Transverse colon (tissue), 4 donors: ENCODE measurements around the gene DPP10. TPM values are rescaled to one million over a fixed set of nuclear protein-coding genes. Genes with fewer than 3 reads are reported as not detected.

Source experiments
- DNase-seq: peaks from one replicate; pipeline ENCODE4 v3.0.0-alpha.2; 2019
- H3K27ac ChIP-seq, 4 donors: fragments of 200-600 bp; sonication (generic); 2 replicates each; pipeline ENCODE4 v1.5.1; 2016 to 2018; ENCODE audit warnings: inconsistent platforms in 4 of 4
- H3K27me3 ChIP-seq: fragments of 200-600 bp; sonication (generic); 2 replicates; pipeline ENCODE4 v1.5.1; 2017; ENCODE audit warnings: inconsistent platforms
- H3K36me3 ChIP-seq, 4 donors: fragments of 200-600 bp; sonication (generic); 2 replicates each; pipeline ENCODE4 v1.5.1; 2017 to 2019; ENCODE audit warnings: inconsistent platforms in 4 of 4
- H3K4me1 ChIP-seq, 4 donors: fragments of 200-600 bp; sonication (generic); 2 replicates each; pipeline ENCODE4 v1.5.1; 2017 to 2020; ENCODE audit warnings: inconsistent platforms in 4 of 4
- H3K4me3 ChIP-seq, 4 donors: fragments of 200-600 bp; sonication (generic); 1 replicate in 1 of 4; 2 replicates in 3 of 4; pipeline versions ENCODE4 v1.5.1 to v1.6.1; 2017 to 2019; ENCODE audit warnings: inconsistent platforms in 4 of 4
- H3K9me3 ChIP-seq, 2 donors: fragments of 200-600 bp; sonication (generic); 2 replicates each; pipeline ENCODE4 v1.5.1; 2017 to 2019; ENCODE audit warnings: inconsistent platforms in 2 of 2
- EP300 ChIP-seq: sonication (generic); formaldehyde crosslinking; IDR thresholded peaks from one replicate; pipeline ENCODE4 v1.6.1; 2017; ENCODE audit warnings: antibody characterized with exemption, low read depth
- POLR2A ChIP-seq: fragments of 450-650 bp; IDR thresholded peaks from one replicate; pipeline ENCODE4 v1.6.1; 2016; ENCODE audit warnings: antibody characterized with exemption, mild to moderate bottlenecking, moderate library complexity
- POLR2AphosphoS5 ChIP-seq, 3 donors: sonication (generic); formaldehyde crosslinking; IDR thresholded peaks; one replicate each; pipeline ENCODE4 v1.6.1; 2016; ENCODE audit warnings: antibody characterized with exemption in 3 of 3
- WGBS, 2 donors: methylation state at CpG; one replicate each; pipeline ENCODE4 v1.1.5; 2018; ENCODE audit warnings: low coverage in 1 of 2; 5-methylcytosine and 5-hydroxymethylcytosine counted together
- in situ Hi-C, 4 donors: fragments of 200-750 bp; cut with MboI; loops; one replicate each; pipeline versions ENCODE4 v1.15.0 to v1.15.1; 2017; ENCODE audit warnings: low sequenced_read_pairs in 3 of 4, low pct_ligation_motif_present in 1 of 4, low pct_unique_long_range_greater_than_20kb in 1 of 4
- intact Hi-C: fragments of 100-400 bp; cut with DNase I; formaldehyde crosslinking; loops from one replicate; pipeline ENCODE4 v1.15.1; 2023; ENCODE audit warnings: low total_unique reads
- total RNA-seq, 4 donors: library from RNA; depleted of rRNA; stranded (reverse); fragments of >200 nt; gene quantifications; one replicate each; pipeline ENCODE4 v1.1.0, GENCODE V29; 2016
- TF ChIP-seq, protein P1 (sequence below), 5 experiments: fragments of 200-600 bp in 3 of 5; fragments of 450-650 bp in 2 of 5; sonication (generic) in 3 of 5; IDR thresholded peaks; 1 replicate in 2 of 5; 2 replicates in 3 of 5; pipeline ENCODE4 v1.5.1; 2016 to 2017; ENCODE audit warnings: antibody characterized with exemption in 5 of 5, inconsistent platforms in 3 of 5, mild to moderate bottlenecking in 2 of 5, moderate library complexity in 1 of 5

DPP10 gene
- total RNA-seq, 4 donors from 2014 or later = 3.4 to 8.4 (median 7.0) TPM

DNA sequence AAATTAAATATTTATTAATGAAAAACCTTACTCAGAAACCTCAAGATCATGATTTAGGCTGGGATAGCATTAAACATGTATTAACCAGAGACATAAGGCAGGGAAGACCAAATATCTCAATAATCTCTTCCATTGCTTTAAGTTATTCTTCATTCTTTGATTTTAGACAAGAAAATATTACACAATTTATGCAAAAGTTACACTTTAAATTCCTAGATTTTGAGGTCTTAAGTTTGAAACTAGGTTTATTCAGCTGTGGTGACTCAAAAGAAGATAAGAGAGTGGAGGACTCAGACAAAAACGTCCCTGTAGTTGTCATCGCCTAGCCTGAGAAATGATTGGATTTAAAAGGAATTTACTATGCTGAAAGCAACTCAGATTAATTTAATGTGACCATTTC lies 1110.3 kb downstream of the DPP10 start:
- in situ Hi-C loops = no loop called here
- TF ChIP-seq POLR2A (no peak), EP300 (no peak), POLR2AphosphoS5 (IDR thresholded peaks at IDR 0.05) (no peak)
- TF ChIP-seq, protein P1, sequence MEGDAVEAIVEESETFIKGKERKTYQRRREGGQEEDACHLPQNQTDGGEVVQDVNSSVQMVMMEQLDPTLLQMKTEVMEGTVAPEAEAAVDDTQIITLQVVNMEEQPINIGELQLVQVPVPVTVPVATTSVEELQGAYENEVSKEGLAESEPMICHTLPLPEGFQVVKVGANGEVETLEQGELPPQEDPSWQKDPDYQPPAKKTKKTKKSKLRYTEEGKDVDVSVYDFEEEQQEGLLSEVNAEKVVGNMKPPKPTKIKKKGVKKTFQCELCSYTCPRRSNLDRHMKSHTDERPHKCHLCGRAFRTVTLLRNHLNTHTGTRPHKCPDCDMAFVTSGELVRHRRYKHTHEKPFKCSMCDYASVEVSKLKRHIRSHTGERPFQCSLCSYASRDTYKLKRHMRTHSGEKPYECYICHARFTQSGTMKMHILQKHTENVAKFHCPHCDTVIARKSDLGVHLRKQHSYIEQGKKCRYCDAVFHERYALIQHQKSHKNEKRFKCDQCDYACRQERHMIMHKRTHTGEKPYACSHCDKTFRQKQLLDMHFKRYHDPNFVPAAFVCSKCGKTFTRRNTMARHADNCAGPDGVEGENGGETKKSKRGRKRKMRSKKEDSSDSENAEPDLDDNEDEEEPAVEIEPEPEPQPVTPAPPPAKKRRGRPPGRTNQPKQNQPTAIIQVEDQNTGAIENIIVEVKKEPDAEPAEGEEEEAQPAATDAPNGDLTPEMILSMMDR (IDR thresholded peaks at IDR 0.05) = no peak
- intact Hi-C loops = no loop called here
- Histone ChIP-seq H3K9me3 (no peaks in the 10 kb centered on the region), H3K4me3 (no peak overlapping the region), H3K4me1 (no peaks in the 10 kb centered on the region), H3K27ac (no peak overlapping the region), H3K27me3 (no peaks in the 10 kb centered on the region), H3K36me3 (no peaks in the 10 kb centered on the region)
- DNase-seq = no peak
- 83 to 95% methylated on average over 2 of the region's 2 CpGs for WGBS, 2 donors

DNA sequence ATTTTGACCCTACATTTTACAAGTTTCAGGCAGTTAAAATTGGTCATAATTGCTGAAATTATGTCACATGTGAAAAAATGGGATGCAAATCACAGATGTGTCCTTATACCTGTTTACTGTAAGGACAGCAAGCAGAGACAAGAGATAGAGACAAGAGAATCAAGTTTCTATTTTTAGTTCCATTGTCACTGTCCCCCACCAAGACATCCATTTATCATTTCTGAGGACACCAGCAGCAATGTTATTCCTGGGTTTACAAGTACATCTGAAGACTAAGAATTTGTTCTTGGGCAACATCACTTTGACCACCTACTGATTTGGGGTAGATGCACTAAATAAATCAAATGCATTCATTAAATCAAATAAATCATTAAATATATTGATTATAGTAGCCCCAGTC lies 1111.7 kb downstream of the DPP10 start:
- Histone ChIP-seq H3K27me3 (no peaks in the 10 kb centered on the region), H3K36me3 (no peaks in the 10 kb centered on the region), H3K4me3 (no peak overlapping the region), H3K9me3 (no peaks in the 10 kb centered on the region), H3K4me1 (no peaks in the 10 kb centered on the region), H3K27ac (no peak overlapping the region)
- DNase-seq = no peak
- in situ Hi-C loops = no loop called here
- intact Hi-C loops = no loop called here
- TF ChIP-seq POLR2A (no peak), EP300 (no peak)

DNA sequence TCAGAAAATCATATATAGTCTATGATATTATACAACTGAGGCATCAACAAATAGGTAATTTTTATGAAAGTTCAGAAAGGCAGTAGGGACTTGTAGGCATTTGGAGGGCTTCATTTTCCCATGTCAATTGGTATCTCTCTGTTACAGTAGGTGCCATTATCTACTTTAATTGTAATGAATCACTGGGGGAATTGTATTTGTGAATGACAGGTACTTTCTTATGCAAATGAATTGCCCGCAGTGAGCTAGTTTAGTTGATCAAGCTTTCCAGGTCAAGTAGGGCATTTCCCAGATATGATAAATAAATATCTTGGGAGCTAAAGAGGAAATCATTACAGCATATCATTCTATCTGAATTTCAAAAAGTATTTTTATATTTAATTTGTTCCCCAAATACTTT lies 1116.3 kb downstream of the DPP10 start:
- intact Hi-C loops = no loop called here
- 68% methylated on average over 1 of the region's 1 CpG; no CpG with 5 or more reads in 1 of the 2 donors for WGBS, 2 donors

DNA sequence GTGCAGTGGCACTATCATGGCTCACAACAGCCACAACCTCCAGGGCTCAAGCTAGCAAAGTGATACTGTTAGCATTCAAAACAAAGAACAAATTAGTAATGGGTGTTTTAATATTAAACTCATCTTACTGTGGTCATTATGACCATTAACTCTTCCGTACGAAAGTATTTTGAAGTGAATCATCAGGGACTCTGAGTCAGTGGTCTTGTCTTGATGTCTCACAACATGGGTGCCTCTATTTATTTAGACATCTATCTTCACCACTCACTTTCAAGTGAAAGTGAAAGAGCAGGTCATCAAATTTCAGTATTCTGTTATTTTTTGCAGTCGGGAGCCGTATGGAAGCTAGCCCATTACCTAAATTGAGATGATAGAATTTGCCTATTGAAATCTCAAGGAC lies 1118.2 kb downstream of the DPP10 start:
- Histone ChIP-seq H3K4me3 (no peak overlapping the region), H3K36me3 (no peaks in the 10 kb centered on the region), H3K9me3 (no peaks in the 10 kb centered on the region), H3K27me3 (no peaks in the 10 kb centered on the region), H3K27ac (no peak overlapping the region), H3K4me1 (no peaks in the 10 kb centered on the region)
- intact Hi-C loops (no loop called here), in situ Hi-C loops (no loop called here)
- 86% methylated on average over 4 of the region's 4 CpGs; no CpG with 5 or more reads in 1 of the 2 donors for WGBS, 2 donors
- TF ChIP-seq, protein P1 (IDR thresholded peaks at IDR 0.05) = no peak
- TF ChIP-seq EP300 (no peak), POLR2AphosphoS5 (IDR thresholded peaks at IDR 0.05) (no peak), POLR2A (no peak)
- no peak for DNase-seq

More for the DNA sequence above, 1116.3 kb downstream of the DPP10 start:
- TF ChIP-seq POLR2AphosphoS5 (IDR thresholded peaks at IDR 0.05) (no peak), POLR2A (no peak), EP300 (no peak)
- TF ChIP-seq, protein P1 (IDR thresholded peaks at IDR 0.05) = no peak
- Histone ChIP-seq H3K9me3 (no peaks in the 10 kb centered on the region), H3K4me3 (no peak overlapping the region), H3K36me3 (no peaks in the 10 kb centered on the region), H3K4me1 (no peaks in the 10 kb centered on the region), H3K27me3 (no peaks in the 10 kb centered on the region), H3K27ac (no peak overlapping the region)
- in situ Hi-C loops = no loop called here
- no peak for DNase-seq

DNA sequence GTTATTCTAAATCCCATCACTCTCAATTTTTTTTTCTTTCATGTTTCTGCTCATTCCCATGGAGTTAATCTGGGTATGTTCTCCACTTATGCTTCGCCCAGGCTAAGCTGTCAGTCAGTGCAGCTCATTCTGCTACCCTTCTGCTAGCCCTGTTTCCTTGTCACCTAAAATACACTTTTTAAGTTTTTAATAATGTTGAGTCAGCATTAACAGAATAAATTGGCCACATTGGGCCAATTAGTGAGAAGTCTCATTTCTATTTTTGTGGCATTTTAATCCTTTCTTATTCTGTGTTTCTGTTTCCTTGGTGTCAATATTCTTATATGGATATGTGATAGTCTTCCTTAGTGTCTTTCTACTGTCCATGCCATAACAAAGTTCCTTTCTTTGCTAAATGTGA lies 1126.2 kb downstream of the DPP10 start:
- in situ Hi-C loops (no loop called here), intact Hi-C loops (no loop called here)
- Histone ChIP-seq H3K4me1 (no peaks in the 10 kb centered on the region), H3K9me3 (no peaks in the 10 kb centered on the region), H3K36me3 (no peaks in the 10 kb centered on the region), H3K4me3 (no peak overlapping the region), H3K27me3 (no peaks in the 10 kb centered on the region), H3K27ac (no peak overlapping the region)
- DNase-seq = no peak
- 67 to 85% methylated on average over 1 of the region's 1 CpG for WGBS, 2 donors
- TF ChIP-seq, protein P1 (IDR thresholded peaks at IDR 0.05) = no peak
- no peak for TF ChIP-seq EP300
- no peak for TF ChIP-seq POLR2AphosphoS5 (IDR thresholded peaks at IDR 0.05)
- no peak for TF ChIP-seq POLR2A
